MCF 10A (cell line): ENCODE results near the gene KCND2. TPM values are rescaled to one million over a fixed set of nuclear protein-coding genes. Genes with fewer than 3 reads are reported as not detected.

Experiments used
- BruUV-seq: library from RNA; stranded (reverse); fragments of 400-500 nt; replicated peaks from 2 replicates; lab custom pipeline; 2021; lab: Mats Ljungman, UMichigan
- CTCF ChIA-PET: fragments of 300-600 bp; sonication (Branson Sonifier 250); formaldehyde crosslinking; extraction: SDS; loops from one replicate; lab custom pipeline; 2021; ENCODE audit warnings: antibody characterized with exemption, inconsistent platforms; lab: Yijun Ruan, JAX
- POLR2A ChIA-PET: fragments of 300-600, 350-650 bp; sonication (Branson Sonifier 250); formaldehyde crosslinking; extraction: SDS; loops from one replicate; lab custom pipeline; 2020; ENCODE audit warnings: antibody characterized with exemption, inconsistent platforms; lab: Yijun Ruan, JAX
- DNase-seq: peaks from one replicate; pipeline ENCODE4 v3.0.0-alpha.2; 2018; ENCODE audit not compliant: unreplicated experiment
- H3K27ac Mint-ChIP-seq: one replicate; pipeline ENCODE4 v1.8.0; 2022; ENCODE audit warnings: mild to moderate bottlenecking, low read depth, mixed read lengths; ENCODE audit not compliant: unreplicated experiment
- H3K27me3 Mint-ChIP-seq: one replicate; pipeline ENCODE4 v1.8.0; 2022; ENCODE audit warnings: mixed read lengths; ENCODE audit not compliant: insufficient read depth, unreplicated experiment
- H3K36me3 Mint-ChIP-seq: one replicate; pipeline ENCODE4 v1.8.0; 2022; ENCODE audit warnings: mild to moderate bottlenecking, moderate library complexity, mixed read lengths; ENCODE audit not compliant: insufficient read depth, unreplicated experiment
- H3K4me1 Mint-ChIP-seq: one replicate; pipeline ENCODE4 v1.8.0; 2022; ENCODE audit warnings: mixed read lengths; ENCODE audit not compliant: insufficient read depth, unreplicated experiment
- H3K4me3 Mint-ChIP-seq: one replicate; pipeline ENCODE4 v1.8.0; 2022; ENCODE audit warnings: mild to moderate bottlenecking, moderate library complexity, mixed read lengths; ENCODE audit not compliant: unreplicated experiment
- H3K9me3 Mint-ChIP-seq: one replicate; pipeline ENCODE4 v1.8.0; 2022; ENCODE audit warnings: mixed read lengths; ENCODE audit not compliant: unreplicated experiment
- intact Hi-C: fragments of 100-400 bp; cut with micrococcal nuclease; formaldehyde crosslinking; loops from 2 replicates; pipeline ENCODE4 v1.14.1; 2022
- total RNA-seq: library from RNA; stranded (reverse); gene quantifications from 2 replicates; pipeline ENCODE4 v1.2.3, GENCODE V29; 2022
- TF ChIP-seq, protein P1 (sequence below): fragments of 200-600 bp; IDR thresholded peaks from one replicate; pipeline ENCODE4 v1.8.0; 2022; ENCODE audit warnings: antibody characterized with exemption, mild to moderate bottlenecking; ENCODE audit not compliant: unreplicated experiment

Gene KCND2
- total RNA-seq, 1 experiment from 2014 or later: not detected

GRCh38 chr7:120486164-120486563 is 213.2 kb downstream of the KCND2 start:
- intact Hi-C loops: no loop called here
- H3K36me3 Mint-ChIP-seq: no peaks in the 10 kb centered on the region
- peaks cover 38% of the 10 kb centered on the region for H3K27me3 Mint-ChIP-seq
- DNase-seq: no peak
- no peak overlapping the region for H3K4me3 Mint-ChIP-seq
- TF ChIP-seq, protein P1, sequence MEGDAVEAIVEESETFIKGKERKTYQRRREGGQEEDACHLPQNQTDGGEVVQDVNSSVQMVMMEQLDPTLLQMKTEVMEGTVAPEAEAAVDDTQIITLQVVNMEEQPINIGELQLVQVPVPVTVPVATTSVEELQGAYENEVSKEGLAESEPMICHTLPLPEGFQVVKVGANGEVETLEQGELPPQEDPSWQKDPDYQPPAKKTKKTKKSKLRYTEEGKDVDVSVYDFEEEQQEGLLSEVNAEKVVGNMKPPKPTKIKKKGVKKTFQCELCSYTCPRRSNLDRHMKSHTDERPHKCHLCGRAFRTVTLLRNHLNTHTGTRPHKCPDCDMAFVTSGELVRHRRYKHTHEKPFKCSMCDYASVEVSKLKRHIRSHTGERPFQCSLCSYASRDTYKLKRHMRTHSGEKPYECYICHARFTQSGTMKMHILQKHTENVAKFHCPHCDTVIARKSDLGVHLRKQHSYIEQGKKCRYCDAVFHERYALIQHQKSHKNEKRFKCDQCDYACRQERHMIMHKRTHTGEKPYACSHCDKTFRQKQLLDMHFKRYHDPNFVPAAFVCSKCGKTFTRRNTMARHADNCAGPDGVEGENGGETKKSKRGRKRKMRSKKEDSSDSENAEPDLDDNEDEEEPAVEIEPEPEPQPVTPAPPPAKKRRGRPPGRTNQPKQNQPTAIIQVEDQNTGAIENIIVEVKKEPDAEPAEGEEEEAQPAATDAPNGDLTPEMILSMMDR: no peak
- ChIA-PET CTCF (interaction anchor here (1.1 kb wide), 1 partner anchor 37 kb away, joined by 3 read pairs; no protein-coding TSS in a partner anchor), POLR2A (no interaction called here)
- BruUV-seq: no TSS peak
- no peaks in the 10 kb centered on the region for H3K4me1 Mint-ChIP-seq
- no peak overlapping the region for H3K27ac Mint-ChIP-seq
- H3K9me3 Mint-ChIP-seq: no peaks in the 10 kb centered on the region

DNA sequence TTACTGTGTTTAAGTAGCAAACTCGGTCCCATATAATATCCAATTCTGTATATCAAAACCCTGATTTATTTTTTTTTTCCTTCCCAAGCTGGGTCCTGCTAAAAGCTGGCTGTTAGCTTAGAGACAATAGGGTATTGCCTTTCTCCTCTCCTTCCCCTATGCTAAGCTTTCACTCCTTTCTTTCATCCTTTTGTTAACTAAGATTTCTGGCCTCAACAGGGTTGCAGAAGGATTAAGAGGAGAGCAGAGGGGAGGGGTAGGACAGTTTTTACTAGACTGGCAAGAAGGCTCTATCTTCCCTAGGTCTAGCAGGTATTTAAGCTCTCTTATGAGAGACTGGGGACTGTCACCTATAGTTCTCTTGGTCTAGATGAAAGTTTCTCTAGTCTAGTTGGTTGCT is 229.2 kb downstream of the KCND2 start:
- H3K27me3 Mint-ChIP-seq: peaks cover 37% of the 10 kb centered on the region
- DNase-seq: no peak
- ChIA-PET POLR2A (no interaction called here), CTCF (interaction anchor here (0.5 kb wide), 1 partner anchor 165 kb away, joined by 3 read pairs; no protein-coding TSS in a partner anchor)
- intact Hi-C loops: no loop called here
- H3K4me1 Mint-ChIP-seq: no peaks in the 10 kb centered on the region
- no peak overlapping the region for H3K4me3 Mint-ChIP-seq
- TF ChIP-seq, protein P1: no peak
- BruUV-seq: no TSS peak
- no peaks in the 10 kb centered on the region for H3K9me3 Mint-ChIP-seq
- H3K27ac Mint-ChIP-seq: no peak overlapping the region
- H3K36me3 Mint-ChIP-seq: no peaks in the 10 kb centered on the region

DNA sequence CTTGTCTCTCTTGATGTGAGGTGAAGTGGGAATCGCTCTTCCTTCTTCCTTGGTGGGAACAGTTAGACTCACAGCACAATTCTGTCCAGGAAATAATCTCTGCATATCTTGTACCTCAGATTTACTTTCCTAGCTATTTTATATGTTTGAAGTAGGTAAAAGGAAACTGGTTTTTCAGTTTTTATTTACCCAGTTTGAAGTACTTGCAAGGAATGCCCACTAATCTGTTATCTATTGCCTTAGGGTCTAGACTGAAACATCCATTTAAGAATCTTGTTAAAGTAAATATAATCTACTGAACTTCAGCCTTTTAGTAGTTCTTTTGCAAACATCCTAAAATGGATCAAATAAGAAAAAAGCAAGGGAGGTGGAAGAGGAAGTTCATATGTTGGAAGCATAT is 229.8 kb downstream of the KCND2 start:
- H3K4me1 Mint-ChIP-seq: no peaks in the 10 kb centered on the region
- CTCF ChIA-PET: no interaction called here
- intact Hi-C loops: no loop called here
- no TSS peak for BruUV-seq
- POLR2A ChIA-PET: no interaction called here
- H3K27me3 Mint-ChIP-seq: peaks cover 44% of the 10 kb centered on the region
- no peak overlapping the region for H3K27ac Mint-ChIP-seq
- no peaks in the 10 kb centered on the region for H3K9me3 Mint-ChIP-seq
- TF ChIP-seq, protein P1: no peak
- no peaks in the 10 kb centered on the region for H3K36me3 Mint-ChIP-seq
- no peak overlapping the region for H3K4me3 Mint-ChIP-seq
- DNase-seq: no peak

- Mint-ChIP-seq H3K4me3 (no peak overlapping the region), H3K9me3 (no peaks in the 10 kb centered on the region), H3K27ac (no peak overlapping the region), H3K4me1 (no peaks in the 10 kb centered on the region), H3K36me3 (no peaks in the 10 kb centered on the region), H3K27me3 (peaks cover 46% of the 10 kb centered on the region)
- BruUV-seq: no TSS peak
- CTCF ChIA-PET: no interaction called here
- TF ChIP-seq, protein P1: no peak
- intact Hi-C loops: no loop called here
- POLR2A ChIA-PET: no interaction called here
- no peak for DNase-seq
Observed at GRCh38 chr7:120504386-120504785, 231.4 kb downstream of the KCND2 start.
